HG02840 (cell line): Measurements from ENCODE around the gene CAPN8.

Experiments used
- ATAC-seq: cut with Tn5 transposase; IDR thresholded peaks from one replicate; pipeline ENCODE4 v1.9.1; 2021; ENCODE audit warnings: mild to moderate bottlenecking, moderate library complexity, moderate number of reproducible peaks; ENCODE audit not compliant: unreplicated experiment, low FRiP score

CAPN8 gene

DNA sequence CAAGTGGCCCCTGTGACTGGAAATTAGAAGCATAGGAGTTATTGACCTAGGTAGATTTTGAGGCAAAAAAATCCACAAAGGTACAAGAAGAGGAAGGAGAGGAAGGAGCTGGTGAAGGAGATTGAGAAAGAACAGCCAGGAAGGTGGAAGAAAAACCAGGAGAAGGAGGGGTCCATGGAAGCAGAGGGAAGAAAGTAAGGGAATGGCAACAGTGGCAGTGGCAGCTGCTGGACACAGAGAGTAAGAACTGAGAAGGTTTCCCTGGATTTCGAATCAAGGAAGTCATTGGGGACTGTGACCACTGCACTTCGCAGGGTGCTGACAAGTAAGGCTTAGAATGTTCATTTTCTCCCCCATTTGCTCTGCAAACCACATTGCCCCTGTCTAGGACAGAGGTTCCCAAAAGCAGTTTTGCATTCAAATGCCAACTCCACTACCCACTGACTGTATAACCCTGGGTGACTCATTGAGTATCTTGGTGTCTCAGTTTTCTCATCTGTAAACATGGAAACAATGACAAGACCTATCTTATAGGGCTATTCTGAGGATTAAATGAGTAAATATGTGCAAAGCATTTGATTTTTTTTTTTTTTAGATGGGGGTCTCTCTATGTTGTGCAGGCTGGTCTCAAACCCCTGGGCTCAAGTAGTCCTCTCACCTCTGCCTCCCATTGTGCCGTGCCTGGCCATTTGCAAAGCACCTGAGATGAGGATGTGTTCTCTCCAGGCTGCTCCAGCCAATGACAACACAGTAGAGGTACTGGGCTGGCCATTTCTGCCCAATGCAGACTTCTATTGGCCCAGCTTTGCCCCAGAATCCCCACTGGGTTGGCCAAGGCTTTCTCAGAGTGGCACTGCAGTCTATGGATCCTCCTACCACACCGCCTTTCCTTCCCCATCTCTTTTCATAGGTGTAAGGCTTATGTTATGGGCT is 37.5 kb upstream of the CAPN8 start:
- ATAC-seq: no peak

DNA sequence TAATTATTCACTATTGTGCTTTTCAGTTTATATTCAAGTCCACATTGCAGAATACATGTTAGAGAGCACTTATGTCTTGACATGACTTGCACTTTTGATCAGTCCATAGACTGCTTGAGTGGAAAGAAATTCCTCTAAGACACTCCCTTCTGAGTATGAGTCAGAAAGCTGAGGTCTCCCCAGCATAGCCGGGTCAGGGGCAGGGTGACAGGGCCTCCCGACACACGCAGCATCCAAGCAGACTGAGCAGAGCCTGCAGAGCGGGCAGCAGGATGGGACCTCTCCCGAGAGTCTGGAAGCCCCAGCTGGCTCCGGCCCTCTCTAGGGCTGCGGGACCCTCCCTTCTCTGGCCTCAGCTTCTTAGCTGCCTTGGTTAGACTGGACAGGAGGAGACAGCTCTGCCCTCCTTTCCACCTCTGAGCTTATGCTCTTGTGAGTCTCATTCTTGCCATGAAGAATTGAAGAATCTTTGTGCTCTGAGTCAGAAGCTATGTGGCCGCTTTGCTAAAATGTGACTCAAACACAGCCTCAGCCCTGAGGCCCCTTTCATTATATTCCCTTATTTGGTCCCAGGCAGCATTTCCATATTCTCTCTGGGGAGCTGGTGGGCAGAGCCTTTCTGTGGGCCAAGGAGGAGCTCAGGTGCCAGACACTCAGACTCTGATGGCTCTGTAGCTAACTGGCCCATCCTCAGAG is 35.6 kb upstream of the CAPN8 start:
- ATAC-seq: no peak

DNA sequence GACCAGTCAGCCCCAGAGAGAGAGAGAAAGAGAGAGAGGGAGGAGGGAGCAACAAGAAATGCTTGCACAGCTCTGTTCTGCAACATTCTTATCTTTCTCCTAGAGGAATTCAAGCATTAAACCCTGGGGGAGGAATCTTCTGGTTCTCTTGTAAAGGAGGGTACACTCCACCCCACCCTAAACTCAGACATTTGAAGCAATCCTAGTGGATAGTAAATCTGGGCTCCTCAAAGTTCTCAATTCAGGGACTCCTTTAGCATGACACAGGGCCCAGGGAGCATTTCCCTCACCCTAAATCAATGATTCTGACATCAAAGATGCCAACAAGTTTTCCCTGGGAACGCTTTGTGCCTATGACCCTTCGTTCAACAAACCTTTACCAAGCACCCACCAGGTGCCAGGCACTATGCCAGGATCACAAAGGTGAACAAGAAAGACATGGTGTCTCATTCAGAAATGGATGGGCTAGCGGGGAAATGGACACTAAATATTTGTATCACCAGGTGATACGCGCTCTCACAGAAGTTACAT is 35.0 kb upstream of the CAPN8 start:
- no peak for ATAC-seq

DNA sequence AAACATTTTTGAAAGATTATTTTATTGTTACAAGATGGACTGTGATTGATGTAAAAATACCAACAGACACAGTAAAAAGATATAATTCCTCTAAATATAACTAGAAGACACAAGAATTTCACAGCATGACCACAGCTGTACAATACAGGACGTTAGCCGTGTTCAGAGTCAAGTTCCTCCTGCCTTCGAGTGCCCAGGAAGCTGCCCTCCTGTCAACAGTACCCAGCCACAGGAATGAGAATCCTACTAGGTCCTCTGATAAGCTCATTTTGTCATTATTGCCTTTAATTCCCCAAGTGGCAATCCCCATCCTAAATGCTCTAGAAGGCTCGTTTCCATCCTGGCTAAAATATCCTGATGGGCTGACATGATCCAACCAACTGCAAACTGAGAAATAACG is 30.4 kb upstream of the CAPN8 start:
- no peak for ATAC-seq

DNA sequence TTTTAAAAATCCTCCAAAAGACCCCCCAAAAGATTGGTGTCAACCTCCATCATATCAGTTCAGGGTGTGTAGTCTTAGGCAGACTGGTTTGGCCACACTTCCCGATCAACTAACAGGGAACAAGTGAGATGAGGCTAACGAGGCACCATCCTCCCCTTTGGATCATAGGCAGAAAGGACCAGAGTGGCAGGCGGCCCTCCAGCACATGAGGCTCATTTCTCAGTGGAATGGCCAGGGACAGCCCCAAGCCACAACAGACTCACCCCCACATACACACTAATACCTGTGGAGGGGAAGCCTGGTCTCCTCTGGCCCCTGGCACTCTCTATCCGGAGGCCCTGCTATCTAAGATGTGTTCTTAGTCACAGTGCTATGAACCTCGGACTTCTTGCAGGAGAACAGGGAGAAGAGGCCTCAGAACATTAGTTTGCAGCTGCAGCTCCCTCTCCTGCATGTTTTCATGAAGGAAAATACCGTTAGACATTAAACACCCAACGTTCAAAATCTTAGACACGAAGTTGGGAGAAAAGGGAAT is 29.6 kb upstream of the CAPN8 start:
- ATAC-seq: no peak

DNA sequence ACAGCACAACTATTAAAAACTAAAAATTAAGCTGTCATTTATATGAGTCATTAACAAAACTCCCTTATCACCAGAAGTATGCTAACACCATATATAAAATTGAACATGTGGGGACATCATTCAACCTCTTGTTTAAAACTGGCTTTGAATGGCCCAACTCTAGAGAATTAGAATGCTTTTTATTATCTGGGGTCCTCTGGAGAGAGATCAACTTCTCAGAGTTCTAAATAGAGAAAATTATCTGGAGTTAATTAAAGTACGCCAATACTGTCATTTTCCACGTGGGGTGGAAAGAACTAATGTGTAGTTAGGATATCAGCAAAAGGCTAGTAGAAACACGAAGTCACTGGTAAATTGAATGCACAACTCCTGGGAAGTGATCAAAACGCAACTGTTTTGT is 25.6 kb upstream of the CAPN8 start:
- ATAC-seq: no peak

DNA sequence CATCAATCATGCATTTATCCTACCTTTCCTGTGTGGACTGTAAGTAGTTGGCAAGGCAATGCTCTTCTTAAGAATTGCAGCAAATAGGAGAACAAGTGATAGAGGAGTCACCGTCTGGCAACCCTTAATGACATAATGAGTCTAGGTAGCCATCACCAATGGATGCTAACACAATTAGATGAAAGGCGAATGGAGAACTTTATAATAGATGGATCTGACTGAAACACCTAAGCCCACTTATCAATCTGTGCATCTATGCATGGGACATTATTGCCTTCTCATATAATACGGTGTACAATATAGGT is 18.9 kb upstream of the CAPN8 start:
- ATAC-seq: no peak

DNA sequence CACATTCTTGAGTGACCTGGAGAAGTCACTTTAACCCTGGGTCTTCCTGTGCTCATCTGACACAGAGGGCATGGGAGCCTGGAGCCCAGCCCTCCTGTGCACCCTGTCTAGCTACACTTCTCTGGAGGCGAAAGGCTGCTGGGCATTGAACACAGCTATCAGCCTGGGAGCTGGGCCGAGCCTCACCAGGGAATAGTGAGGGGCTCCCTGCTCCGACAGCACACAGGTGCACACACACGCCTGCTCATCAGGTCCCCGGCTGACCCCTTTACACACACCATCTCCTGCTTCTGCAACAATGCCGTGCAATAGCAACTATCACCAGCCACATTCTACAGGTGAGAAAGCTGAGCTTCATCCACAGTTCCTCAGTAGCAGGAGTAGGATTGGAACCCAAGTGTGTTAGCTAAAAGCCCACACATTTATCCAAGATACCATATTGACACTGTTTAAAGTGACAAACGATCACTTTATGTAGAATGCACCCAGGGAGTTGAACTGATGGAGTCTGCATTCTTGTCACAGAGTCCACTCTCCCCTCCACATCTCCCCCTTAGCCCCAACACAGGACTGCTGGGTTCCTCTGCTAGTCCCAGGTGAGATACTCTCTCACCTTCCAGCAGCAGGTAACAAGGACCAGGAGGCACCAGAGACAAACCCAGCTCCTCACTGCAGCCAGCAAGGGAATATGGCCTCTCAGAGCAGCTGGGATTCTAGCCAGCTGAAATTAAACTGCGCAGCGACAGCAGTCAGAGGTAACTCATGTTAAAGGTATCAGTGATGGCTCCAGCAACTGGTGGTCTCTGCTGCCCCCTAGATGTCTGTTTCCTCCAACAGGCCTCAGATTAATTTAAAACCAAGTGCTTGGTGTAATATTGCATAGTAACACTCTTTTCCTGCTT is 18.3 kb upstream of the CAPN8 start:
- ATAC-seq: no peak

DNA sequence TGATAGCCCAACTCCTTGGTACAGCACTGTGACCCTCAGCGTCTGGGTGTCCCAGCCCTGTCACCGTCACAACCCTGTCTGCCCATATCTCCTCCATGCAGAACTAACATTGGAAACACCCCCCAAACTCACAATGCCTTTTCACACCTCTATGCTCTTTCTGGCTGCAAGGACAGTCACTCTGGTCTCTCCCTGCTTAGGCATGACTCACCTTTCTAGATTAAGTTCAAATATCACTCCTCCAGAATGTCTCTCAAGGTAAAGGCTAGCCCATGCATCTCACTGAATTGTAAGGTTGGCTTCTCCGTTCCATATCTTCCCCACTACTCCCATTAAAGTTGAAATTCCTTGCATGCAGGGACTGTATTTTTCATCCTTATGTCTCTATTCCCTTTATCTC is 17.0 kb upstream of the CAPN8 start:
- no peak for ATAC-seq

DNA sequence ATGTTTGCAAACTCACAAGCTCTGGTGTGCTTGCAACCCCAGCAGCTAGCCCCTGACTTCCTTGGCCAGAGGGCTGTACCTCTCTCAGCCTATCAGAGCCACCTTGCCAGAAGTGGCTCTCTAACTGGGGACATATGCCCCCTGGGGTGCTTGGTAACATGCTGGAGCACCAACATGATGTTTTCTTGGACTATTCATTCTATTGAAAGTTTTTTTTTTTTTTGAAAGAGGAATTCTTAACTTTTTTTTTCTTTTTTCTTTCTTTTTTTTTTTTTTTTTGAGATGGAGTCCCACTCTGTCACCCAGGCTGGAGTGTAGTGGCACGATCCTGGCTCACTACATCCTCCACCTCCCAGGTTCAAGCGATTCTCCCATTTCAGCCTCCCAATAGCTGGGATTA is 14.7 kb upstream of the CAPN8 start:
- ATAC-seq: no peak

DNA sequence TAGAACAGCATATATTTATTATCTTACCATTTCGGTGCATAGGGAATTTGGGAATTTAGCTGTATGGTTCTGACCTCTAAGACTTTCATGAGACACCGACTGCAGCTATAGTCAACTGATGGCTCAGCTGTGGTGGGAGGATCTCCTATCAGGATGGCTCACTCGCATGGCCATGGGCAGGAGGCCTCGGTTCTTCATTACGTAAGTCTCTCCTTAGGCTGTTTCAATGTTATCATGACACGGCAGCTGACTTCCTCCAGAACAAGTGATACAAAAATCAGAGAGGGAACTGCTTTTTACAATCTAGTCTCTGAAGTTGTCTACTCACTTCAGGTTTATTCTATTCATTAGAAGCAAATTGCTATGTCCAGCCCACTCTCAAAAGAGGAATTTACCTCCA is 13.3 kb upstream of the CAPN8 start:
- ATAC-seq: no peak

DNA sequence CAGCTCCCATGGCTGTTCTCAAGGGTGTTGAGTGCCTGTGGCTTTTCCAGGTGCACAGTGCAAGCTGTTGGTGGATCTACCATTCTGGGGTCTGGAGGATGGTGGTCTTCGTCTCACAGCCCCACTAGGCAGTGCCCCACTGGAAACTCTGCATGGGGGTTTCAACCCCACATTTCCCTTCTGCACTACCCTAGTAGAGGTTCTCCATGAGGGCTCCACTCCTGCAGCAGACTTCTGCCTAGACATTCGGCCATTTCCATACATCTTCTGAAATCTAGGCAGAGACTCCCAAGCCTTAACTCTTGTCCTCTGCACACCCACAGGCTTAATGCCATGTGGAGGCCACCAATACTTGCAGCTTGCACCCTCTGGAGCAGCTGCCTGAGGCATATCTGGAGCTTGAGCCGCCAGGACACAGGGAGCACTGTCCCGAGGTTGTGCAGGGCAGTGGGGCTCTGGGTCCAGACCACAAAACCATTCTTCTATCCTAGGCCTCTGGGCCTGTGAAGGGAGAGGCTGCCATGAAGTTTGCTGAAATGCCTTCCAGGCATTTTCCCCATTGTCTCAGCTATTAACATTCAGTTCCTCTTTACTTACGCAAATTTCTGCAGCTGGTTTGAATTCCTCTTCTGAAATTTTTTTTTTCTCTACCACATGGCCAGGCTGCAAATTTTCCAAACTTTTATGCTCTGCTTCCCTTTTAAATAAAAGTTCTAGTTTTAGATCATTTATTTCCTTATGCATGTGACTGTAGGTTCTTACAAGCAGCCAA is 8.8 kb upstream of the CAPN8 start:
- ATAC-seq: no peak

DNA sequence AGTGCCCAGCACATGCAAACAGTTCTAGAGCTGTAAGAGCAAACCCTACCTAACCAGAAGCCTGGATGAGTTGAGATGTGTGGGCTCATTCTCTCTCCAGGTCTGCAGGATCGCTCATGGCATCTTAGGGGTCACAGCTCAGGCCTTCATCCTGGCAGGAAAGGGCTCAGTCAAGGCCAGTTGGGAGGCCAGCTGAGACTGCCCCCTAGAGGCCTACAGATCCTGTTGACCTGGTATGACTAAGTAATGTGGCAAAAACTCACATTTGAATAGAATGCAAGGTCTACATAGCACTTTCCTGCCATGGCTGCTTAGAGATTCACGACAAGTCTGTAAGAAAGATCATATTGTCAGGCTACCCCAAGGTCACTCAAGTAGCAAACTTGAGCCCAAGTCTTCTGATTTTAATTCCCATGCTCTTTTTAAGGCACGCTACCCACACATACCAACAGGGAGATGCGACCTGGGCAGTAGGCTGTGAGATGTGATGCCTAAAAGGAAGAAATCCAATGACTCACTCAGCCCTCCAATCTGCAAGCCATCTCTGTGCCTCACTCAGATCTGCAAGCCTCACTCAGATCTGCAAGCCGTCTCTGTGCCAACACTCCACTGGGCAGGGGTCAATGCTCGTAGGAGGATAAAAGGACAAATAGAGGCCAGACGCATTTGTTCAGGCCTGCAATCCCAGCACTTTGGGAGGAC is 5.1 kb upstream of the CAPN8 start:
- no peak for ATAC-seq

DNA sequence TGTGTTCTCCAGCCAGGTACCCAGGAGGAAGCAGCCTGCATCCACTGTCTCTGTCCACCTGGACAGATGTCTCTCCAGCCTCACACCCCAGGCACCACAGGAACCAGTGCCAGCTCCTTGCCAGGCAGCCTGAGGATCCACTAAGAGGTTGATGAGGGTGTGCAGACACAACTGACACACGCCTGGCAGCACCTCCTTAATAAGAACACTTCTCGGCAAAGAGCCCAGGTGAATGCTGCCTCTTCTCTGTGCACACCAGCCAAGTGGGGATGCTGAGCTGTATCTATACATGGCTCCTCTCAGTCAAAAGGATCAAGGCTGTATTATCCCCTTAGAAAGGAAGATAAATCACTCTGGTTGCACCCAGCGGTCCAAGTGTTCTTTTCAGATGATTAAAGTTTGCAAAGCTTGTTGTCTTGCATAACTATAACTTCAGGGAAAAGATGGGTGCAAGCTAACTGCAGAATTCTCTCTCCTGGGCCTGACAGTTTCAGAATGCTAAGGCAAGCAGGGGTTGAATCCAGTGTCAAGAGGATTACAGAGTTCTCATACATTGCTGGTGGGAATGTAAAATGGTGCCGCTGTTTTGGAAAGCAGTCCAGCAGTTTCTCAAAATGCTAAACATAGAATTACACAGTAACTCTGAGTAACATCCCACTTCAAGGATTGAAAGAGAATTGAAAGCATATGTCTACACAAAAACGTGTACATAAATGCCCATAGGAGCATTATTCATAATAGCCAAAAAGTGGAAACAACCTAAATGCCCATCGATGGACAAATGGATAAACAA is 3.7 kb upstream of the CAPN8 start:
- no peak for ATAC-seq

DNA sequence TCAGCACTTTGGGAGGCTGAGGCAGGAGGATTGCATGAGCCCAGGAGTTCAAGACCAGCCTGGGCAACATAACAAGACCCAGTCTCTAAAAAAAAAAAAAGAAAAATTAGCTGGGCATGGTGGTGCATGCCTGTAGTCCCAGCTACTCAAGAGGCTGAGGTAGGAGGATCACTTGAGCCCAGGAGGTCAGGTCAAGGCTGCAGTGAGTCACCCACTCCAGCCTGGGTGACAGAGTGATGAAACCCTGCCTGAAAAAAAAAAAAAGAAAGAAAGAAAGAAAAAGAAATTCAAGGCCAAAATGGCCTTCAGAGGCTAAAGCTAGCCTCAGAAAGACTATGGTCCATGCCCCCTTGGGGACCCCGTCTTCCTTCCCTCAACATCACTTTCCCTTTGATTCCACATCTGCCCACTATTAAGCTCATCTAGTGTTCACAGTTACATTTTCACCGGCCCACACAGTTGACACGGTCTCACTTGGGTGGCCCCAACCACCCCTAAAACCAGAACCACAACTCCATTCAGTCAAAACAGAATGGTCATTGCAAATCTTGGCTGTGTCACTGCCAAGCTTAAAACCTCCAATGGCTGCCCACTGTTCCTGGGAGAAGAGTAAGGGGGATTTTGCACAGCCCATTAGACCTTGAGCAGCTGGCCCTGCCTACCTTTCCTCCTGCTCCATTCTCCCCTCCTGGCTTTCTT is 2.1 kb upstream of the CAPN8 start:
- ATAC-seq: no peak

DNA sequence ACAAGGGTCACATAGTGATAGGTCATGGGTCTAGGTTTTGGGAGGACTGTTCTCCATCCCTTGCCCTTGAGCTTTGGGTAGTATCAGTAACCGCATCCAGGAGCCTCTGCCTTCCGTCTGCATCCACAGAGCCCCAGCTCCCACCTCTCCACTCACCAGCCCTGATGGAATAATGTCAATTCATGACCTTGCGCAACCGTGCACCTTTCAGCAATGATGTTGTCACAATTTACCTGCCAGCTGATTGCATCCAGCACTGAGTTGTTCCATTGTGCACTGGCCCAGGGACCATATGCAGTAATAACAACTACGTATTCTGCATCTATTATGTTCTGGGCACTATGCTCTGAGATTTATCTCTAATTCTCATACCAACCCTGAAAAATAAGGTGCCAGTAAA is 1.4 kb downstream of the CAPN8 start:
- no peak for ATAC-seq

DNA sequence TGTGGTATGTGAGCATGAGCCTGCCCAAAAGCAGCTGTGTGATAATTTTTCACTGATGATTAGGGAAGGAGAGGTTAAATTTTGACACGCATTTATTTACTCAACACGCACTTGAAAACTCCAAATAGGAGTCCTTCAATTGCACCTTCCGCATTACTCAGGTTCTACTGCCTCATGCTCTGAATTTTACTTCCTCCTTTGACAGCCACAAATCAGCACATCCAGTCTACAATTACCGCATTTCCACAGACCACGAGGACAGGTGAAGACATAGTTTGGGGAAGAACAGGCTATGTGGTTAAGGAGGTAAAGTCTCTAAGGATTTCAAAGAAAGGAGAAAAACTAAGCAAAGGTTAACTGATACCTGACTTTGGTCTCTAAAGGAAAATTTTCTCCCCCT is 2.6 kb downstream of the CAPN8 start:
- no peak for ATAC-seq

DNA sequence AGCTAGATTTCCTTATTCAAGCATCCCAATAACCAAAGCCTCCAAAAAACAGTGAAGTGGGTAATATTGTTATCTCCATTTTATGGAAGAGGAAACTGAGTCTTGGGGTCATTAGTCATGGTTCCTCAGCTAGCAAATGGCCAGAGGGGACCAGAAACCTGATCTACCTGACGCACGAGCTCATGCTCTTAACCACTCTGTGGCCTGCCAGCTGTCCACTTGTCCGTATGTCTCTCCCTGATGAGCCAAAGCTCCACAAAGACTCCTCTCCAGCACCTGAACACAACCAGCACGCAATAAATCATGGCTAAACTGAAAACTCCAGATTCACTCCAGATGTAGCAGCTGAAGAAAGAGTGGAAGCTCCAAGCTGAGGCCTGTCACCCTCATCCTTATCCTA is 5.8 kb downstream of the CAPN8 start:
- ATAC-seq: no peak
